Brain microvascular endothelial cell (primary cell): Measurements from ENCODE around the gene MRPS7.
"Not testable (repeated sequence)": the region's sequence is repeated elsewhere in the genome, so short reads cannot be mapped to it uniquely, and the experiment has no call there.

Source experiments
- DNase-seq: peaks from one replicate; pipeline ENCODE4 v3.0.0-alpha.2; 2020
- H3K27ac ChIP-seq: fragments of 250-450 bp; sonication (Bioruptor Pico); 2 replicates; pipeline ENCODE4 v1.5.1; 2020; ENCODE audit warnings: mild to moderate bottlenecking, moderate library complexity
- H3K27me3 ChIP-seq: fragments of 250-450 bp; sonication (Bioruptor Pico); replicated peaks from 2 replicates; pipeline ENCODE4 v1.5.1; 2020; ENCODE audit warnings: mild to moderate bottlenecking
- H3K36me3 ChIP-seq: fragments of 250-450 bp; sonication (Bioruptor Pico); replicated peaks from 2 replicates; pipeline ENCODE4 v1.5.1; 2020; ENCODE audit warnings: mild to moderate bottlenecking
- H3K4me3 ChIP-seq: 2 replicates; pipeline ENCODE4 v1.5.1; 2011; ENCODE audit warnings: low read depth, mild to moderate bottlenecking, control low read depth, low read length, moderate library complexity
- CTCF ChIP-seq: IDR thresholded peaks from 2 replicates; pipeline ENCODE4 v1.5.1; 2011; ENCODE audit warnings: low read depth, mild to moderate bottlenecking, moderate library complexity, low read length, control low read depth, inconsistent platforms; ENCODE audit errors: missing control alignments
- in situ Hi-C: cut with HindIII; loops from 2 replicates; pipeline ENCODE4 v1.10.0; 2017; ENCODE audit warnings: low sequenced_read_pairs, low pct_ligation_motif_present

The MRPS7 gene

GRCh38 chr17:75288770-75289114, 27.1 kb downstream of the MRPS7 start:
- Histone ChIP-seq H3K27ac (peak overlapping the region; percentile 23), H3K36me3 (peaks cover 7% of the 10 kb centered on the region), H3K27me3 (no peaks in the 10 kb centered on the region), H3K4me3 (peak overlapping the region; percentile 87)
- no peak for DNase-seq
- in situ Hi-C loops, result no loop called here
- no peak for TF ChIP-seq CTCF

- H3K27ac ChIP-seq, result peak within 1 kb of the TSS; percentile 97
- H3K36me3 ChIP-seq, result peaks cover 7% of the 10 kb centered on the region
- in situ Hi-C loops, result no loop called here
- peak; percentile 100 for DNase-seq
- peak; percentile 23 for TF ChIP-seq CTCF
- H3K27me3 ChIP-seq, result no peaks in the 10 kb centered on the region
- peak within 1 kb of the TSS; percentile 87 for H3K4me3 ChIP-seq
These were observed 27.6 kb downstream of the MRPS7 start, which contains the start of gene SLC25A19 for GRCh38 chr17:75289115-75289831. Gene SLC25A19 (minus strand): TSS chr17:75289433. CDS start chr17:75286764, 2,669 bp downstream.

GRCh38 chr17:75289832-75290337, 28.2 kb downstream of the MRPS7 start:
- peak overlapping the region; percentile 97 for H3K27ac ChIP-seq
- in situ Hi-C loops, result no loop called here
- peak overlapping the region; percentile 87 for H3K4me3 ChIP-seq
- no peaks in the 10 kb centered on the region for H3K27me3 ChIP-seq
- peak; percentile 27 for TF ChIP-seq CTCF
- peak; percentile 53 for DNase-seq
- peaks cover 7% of the 10 kb centered on the region for H3K36me3 ChIP-seq

- DNase-seq, H3K4me3 ChIP-seq, H3K36me3 ChIP-seq, in situ Hi-C loops, H3K27me3 ChIP-seq, H3K27ac ChIP-seq: not testable (repeated sequence)
These were observed 31.2 kb downstream of the MRPS7 start for GRCh38 chr17:75292810-75293448.

GRCh38 chr17:75295201-75296158, 33.8 kb downstream of the MRPS7 start:
- in situ Hi-C loops, result no loop called here
- no peaks in the 10 kb centered on the region for H3K36me3 ChIP-seq
- no peak overlapping the region for H3K4me3 ChIP-seq
- H3K27me3 ChIP-seq, result no peaks in the 10 kb centered on the region
- no peak for DNase-seq
- no peak for TF ChIP-seq CTCF
- no peak overlapping the region for H3K27ac ChIP-seq
